H9 (cell line): ENCODE measurements around the gene ZC3H18. TPM values are rescaled to one million over a fixed set of nuclear protein-coding genes. Genes with fewer than 3 reads are reported as not detected.

ENCODE experiments used
- DNase-seq: peaks from one replicate; pipeline ENCODE4 v3.0.0-alpha.2; 2017
- H2AFZ ChIP-seq: one replicate; pipeline ENCODE4 v1.6.1; 2013; ENCODE audit warnings: mild to moderate bottlenecking, low read length, control low read depth, moderate library complexity
- H2AK5ac ChIP-seq: 2 replicates; pipeline ENCODE4 v1.6.1; 2013; ENCODE audit warnings: low read length, control low read depth, mixed read lengths; ENCODE audit not compliant: insufficient read length
- H2BK120ac ChIP-seq: one replicate; pipeline ENCODE4 v1.6.1; 2013; ENCODE audit warnings: low read depth, mild to moderate bottlenecking, low read length, control low read depth, inconsistent platforms; ENCODE audit not compliant: poor library complexity, severe bottlenecking
- H2BK12ac ChIP-seq: 2 replicates; pipeline ENCODE4 v1.6.1; 2013; ENCODE audit warnings: low read length, control low read depth, mixed read lengths, low read depth; ENCODE audit not compliant: insufficient read length
- H2BK15ac ChIP-seq: 2 replicates; pipeline ENCODE4 v1.6.1; 2013; ENCODE audit warnings: low read depth, low read length, control low read depth
- H2BK20ac ChIP-seq: one replicate; pipeline ENCODE4 v1.6.1; 2013; ENCODE audit warnings: low read depth, mild to moderate bottlenecking, low read length, control low read depth, inconsistent platforms; ENCODE audit not compliant: poor library complexity, severe bottlenecking
- H2BK5ac ChIP-seq: 2 replicates; pipeline ENCODE4 v1.6.1; 2013; ENCODE audit warnings: low read length, control low read depth, mixed read lengths; ENCODE audit not compliant: insufficient read length
- H3K14ac ChIP-seq: 2 replicates; pipeline ENCODE4 v1.6.1; 2013; ENCODE audit warnings: low read length, control low read depth; ENCODE audit not compliant: insufficient read depth
- H3K18ac ChIP-seq: 2 replicates; pipeline ENCODE4 v1.6.1; 2013; ENCODE audit warnings: low read depth, mild to moderate bottlenecking, mixed read lengths, low read length, control low read depth; ENCODE audit not compliant: insufficient read length
- H3K23ac ChIP-seq: 2 replicates; pipeline ENCODE4 v1.6.1; 2013; ENCODE audit warnings: low read length, control low read depth, mixed read lengths, low read depth; ENCODE audit not compliant: insufficient read length
- H3K23me2 ChIP-seq: 2 replicates; pipeline ENCODE4 v1.6.1; 2013; ENCODE audit warnings: low read depth, mild to moderate bottlenecking, mixed read lengths, low read length, control low read depth; ENCODE audit not compliant: insufficient read length, poor library complexity, severe bottlenecking
- H3K27ac ChIP-seq: 2 replicates; pipeline ENCODE4 v1.5.1; 2013; ENCODE audit warnings: low read length, control low read depth, mixed read lengths, low read depth; ENCODE audit not compliant: insufficient read length
- H3K27me3 ChIP-seq: 2 replicates; pipeline ENCODE4 v1.6.1; 2013; ENCODE audit warnings: low read length, control low read depth, inconsistent platforms; ENCODE audit not compliant: insufficient read depth
- H3K4ac ChIP-seq: 2 replicates; pipeline ENCODE4 v1.6.1; 2013; ENCODE audit warnings: low read depth, mild to moderate bottlenecking, control low read depth, inconsistent platforms, low read length, moderate library complexity
- H3K4me1 ChIP-seq: 2 replicates; pipeline ENCODE4 v1.6.1; 2013; ENCODE audit warnings: low read length, control low read depth, inconsistent platforms; ENCODE audit not compliant: insufficient read depth
- H3K4me2 ChIP-seq: 2 replicates; pipeline ENCODE4 v1.6.1; 2013; ENCODE audit warnings: low read length, control low read depth, mixed read lengths; ENCODE audit not compliant: insufficient read length, insufficient read depth
- H3K56ac ChIP-seq: 2 replicates; pipeline ENCODE4 v1.6.1; 2013; ENCODE audit warnings: low read depth, mild to moderate bottlenecking, mixed read lengths, low read length, control low read depth; ENCODE audit not compliant: insufficient read length
- H3K79me1 ChIP-seq: 2 replicates; pipeline ENCODE4 v1.6.1; 2013; ENCODE audit warnings: low read depth, mild to moderate bottlenecking, moderate library complexity, low read length, control low read depth, inconsistent platforms; ENCODE audit not compliant: insufficient read depth, poor library complexity, severe bottlenecking
- H3K79me2 ChIP-seq: 2 replicates; pipeline ENCODE4 v1.6.1; 2013; ENCODE audit warnings: low read length, control low read depth, inconsistent platforms; ENCODE audit not compliant: insufficient read depth
- H3K9ac ChIP-seq: 2 replicates; pipeline ENCODE4 v1.6.1; 2013; ENCODE audit warnings: low read length, control low read depth, mixed read lengths; ENCODE audit not compliant: insufficient read length; ENCODE audit errors: extremely low read depth
- H3K9me3 ChIP-seq: one replicate; pipeline ENCODE4 v1.6.1; 2013; ENCODE audit warnings: low read depth, low read length, inconsistent platforms; ENCODE audit not compliant: control insufficient read depth
- H3T11ph ChIP-seq: one replicate; pipeline ENCODE4 v1.6.1; 2013; ENCODE audit warnings: mild to moderate bottlenecking, low read length, control low read depth, inconsistent platforms
- H4K20me1 ChIP-seq: one replicate; pipeline ENCODE4 v1.6.1; 2013; ENCODE audit not compliant: control insufficient read depth, insufficient read length, insufficient read depth
- H4K5ac ChIP-seq: 2 replicates; pipeline ENCODE4 v1.6.1; 2013; ENCODE audit warnings: low read depth, mild to moderate bottlenecking, mixed read lengths, low read length, control low read depth; ENCODE audit not compliant: insufficient read length
- H4K8ac ChIP-seq: replicated peaks from 2 replicates; pipeline ENCODE4 v1.6.1; 2013; ENCODE audit warnings: low read length, control low read depth, mixed read lengths, low read depth; ENCODE audit not compliant: insufficient read length
- H4K91ac ChIP-seq: 2 replicates; pipeline ENCODE4 v1.6.1; 2013; ENCODE audit warnings: low read depth, mild to moderate bottlenecking, moderate library complexity, mixed read lengths, low read length, control low read depth; ENCODE audit not compliant: insufficient read length
- H3K27ac Mint-ChIP-seq, 3 experiments: 2 replicates in 2 of 3; 3 replicates in 1 of 3; pipeline ENCODE4 v1.8.0; 2020 to 2021; ENCODE audit warnings: mixed read lengths in 3 of 3, mild to moderate bottlenecking in 1 of 3, moderate library complexity in 1 of 3
- H3K27me3 Mint-ChIP-seq: 2 replicates; pipeline ENCODE4 v1.8.0; 2021; ENCODE audit warnings: low read depth, mild to moderate bottlenecking, moderate library complexity, mixed read lengths
- H3K36me3 Mint-ChIP-seq, 3 experiments: 2 replicates in 2 of 3; 3 replicates in 1 of 3; pipeline ENCODE4 v1.8.0; 2020 to 2021; ENCODE audit warnings: low read depth in 3 of 3, mixed read lengths in 3 of 3; ENCODE audit not compliant: insufficient read depth in 1 of 3
- H3K4me1 Mint-ChIP-seq, 2 experiments: 2 replicates each; pipeline ENCODE4 v1.8.0; 2020; ENCODE audit warnings: mixed read lengths in 2 of 2
- H3K4me3 Mint-ChIP-seq, 2 experiments: 2 replicates in 1 of 2; 3 replicates in 1 of 2; pipeline ENCODE4 v1.8.0; 2020 to 2021; ENCODE audit warnings: mild to moderate bottlenecking in 2 of 2, mixed read lengths in 2 of 2, moderate library complexity in 1 of 2
- H3K9me3 Mint-ChIP-seq, 2 experiments: 2 replicates in 1 of 2; 3 replicates in 1 of 2; pipeline ENCODE4 v1.8.0; 2020; ENCODE audit warnings: mild to moderate bottlenecking in 2 of 2, mixed read lengths in 2 of 2, moderate library complexity in 1 of 2
- CTCF ChIP-seq: fragments of 200-600 bp; sonication (generic); conservative IDR thresholded peaks from 3 replicates; pipeline ENCODE4 v1.8.0; 2021; ENCODE audit warnings: antibody characterized with exemption, mild to moderate bottlenecking
- WGBS: extraction: QIAGEN DNeasy Blood & Tissue Kit; methylation state at CpG from one replicate; pipeline ENCODE4 v1.1.7; 2013; ENCODE audit warnings: missing lambda C conversion rate, low lambda C conversion rate, mixed read lengths; ENCODE audit not compliant: insufficient read length; ENCODE audit errors: extremely low coverage; 5-methylcytosine and 5-hydroxymethylcytosine counted together
- total RNA-seq: library from RNA; stranded (reverse); gene quantifications from 2 replicates; pipeline ENCODE4 v1.2.1, GENCODE V29; 2021

ZC3H18 gene
- total RNA-seq, 1 experiment from 2014 or later: 69.7 TPM

GRCh38 chr16:88569614-88569984 lies 604 bp upstream of the ZC3H18 start:
- Histone ChIP-seq H3K23ac (no peak overlapping the region), H2BK5ac (no peak overlapping the region), H3K79me2 (peaks cover 18% of the 10 kb centered on the region; the same call in 1 of the 2 replicates), H3K4me1 (peaks cover 5% of the 10 kb centered on the region; the same call in 1 of the 2 replicates), H3K27ac (no peak overlapping the region), H3K9ac (peak overlapping the region; percentile 71), H3K27me3 (no peaks in the 10 kb centered on the region), H2AFZ (no peak overlapping the region), H3K4ac (no peak overlapping the region), H3K23me2 (peaks cover 12% of the 10 kb centered on the region), H2BK12ac (no peak overlapping the region), H3T11ph (no peak overlapping the region), H3K4me2 (peak overlapping the region; percentile 84), H3K9me3 (no peaks in the 10 kb centered on the region), H3K14ac (no peak overlapping the region; the same call in 1 of the 2 replicates), H4K20me1 (no peaks in the 10 kb centered on the region), H2AK5ac (no peak overlapping the region), H4K8ac (no peak overlapping the region), H4K91ac (no peak overlapping the region), H3K18ac (no peak overlapping the region), H2BK120ac (no peak overlapping the region), H3K79me1 (peaks cover 4% of the 10 kb centered on the region), H4K5ac (no peak overlapping the region), H2BK15ac (no peak overlapping the region), H2BK20ac (no peak overlapping the region), H3K56ac (no peak overlapping the region)
- H3K9me3 Mint-ChIP-seq: no peaks in the 10 kb centered on the region; a peak in 2 of 5 replicates
- TF ChIP-seq CTCF: no peak
- H3K4me3 Mint-ChIP-seq: peak overlapping the region; percentile 77 to 84
- WGBS: no CpG with 5 or more reads among the region's 28 CpGs
- H3K36me3 Mint-ChIP-seq: peaks cover 5 to 15% (median 15%) of the 10 kb centered on the region in 3 experiments; a peak in 5 of 7 replicates
- peaks cover 19 to 20% of the 10 kb centered on the region in 2 experiments for H3K4me1 Mint-ChIP-seq
- peak overlapping the region in 1 of 3 experiments; percentile 70; a peak in 2 of 7 replicates for H3K27ac Mint-ChIP-seq
- DNase-seq: no peak
- H3K27me3 Mint-ChIP-seq: no peaks in the 10 kb centered on the region
